Endometrium (tissue), 2 donors: ENCODE data around the gene POLE.

ENCODE experiments used
- FAIRE-seq: peaks from 2 replicates; lab custom pipeline; 2012; peaks lifted over from hg19 to GRCh38; lab: Jason Lieb, UNC
- donor health status: control.
- donor health status: control.

Gene POLE, protein sequence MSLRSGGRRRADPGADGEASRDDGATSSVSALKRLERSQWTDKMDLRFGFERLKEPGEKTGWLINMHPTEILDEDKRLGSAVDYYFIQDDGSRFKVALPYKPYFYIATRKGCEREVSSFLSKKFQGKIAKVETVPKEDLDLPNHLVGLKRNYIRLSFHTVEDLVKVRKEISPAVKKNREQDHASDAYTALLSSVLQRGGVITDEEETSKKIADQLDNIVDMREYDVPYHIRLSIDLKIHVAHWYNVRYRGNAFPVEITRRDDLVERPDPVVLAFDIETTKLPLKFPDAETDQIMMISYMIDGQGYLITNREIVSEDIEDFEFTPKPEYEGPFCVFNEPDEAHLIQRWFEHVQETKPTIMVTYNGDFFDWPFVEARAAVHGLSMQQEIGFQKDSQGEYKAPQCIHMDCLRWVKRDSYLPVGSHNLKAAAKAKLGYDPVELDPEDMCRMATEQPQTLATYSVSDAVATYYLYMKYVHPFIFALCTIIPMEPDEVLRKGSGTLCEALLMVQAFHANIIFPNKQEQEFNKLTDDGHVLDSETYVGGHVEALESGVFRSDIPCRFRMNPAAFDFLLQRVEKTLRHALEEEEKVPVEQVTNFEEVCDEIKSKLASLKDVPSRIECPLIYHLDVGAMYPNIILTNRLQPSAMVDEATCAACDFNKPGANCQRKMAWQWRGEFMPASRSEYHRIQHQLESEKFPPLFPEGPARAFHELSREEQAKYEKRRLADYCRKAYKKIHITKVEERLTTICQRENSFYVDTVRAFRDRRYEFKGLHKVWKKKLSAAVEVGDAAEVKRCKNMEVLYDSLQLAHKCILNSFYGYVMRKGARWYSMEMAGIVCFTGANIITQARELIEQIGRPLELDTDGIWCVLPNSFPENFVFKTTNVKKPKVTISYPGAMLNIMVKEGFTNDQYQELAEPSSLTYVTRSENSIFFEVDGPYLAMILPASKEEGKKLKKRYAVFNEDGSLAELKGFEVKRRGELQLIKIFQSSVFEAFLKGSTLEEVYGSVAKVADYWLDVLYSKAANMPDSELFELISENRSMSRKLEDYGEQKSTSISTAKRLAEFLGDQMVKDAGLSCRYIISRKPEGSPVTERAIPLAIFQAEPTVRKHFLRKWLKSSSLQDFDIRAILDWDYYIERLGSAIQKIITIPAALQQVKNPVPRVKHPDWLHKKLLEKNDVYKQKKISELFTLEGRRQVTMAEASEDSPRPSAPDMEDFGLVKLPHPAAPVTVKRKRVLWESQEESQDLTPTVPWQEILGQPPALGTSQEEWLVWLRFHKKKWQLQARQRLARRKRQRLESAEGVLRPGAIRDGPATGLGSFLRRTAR (N-terminal part only)

GRCh38 chr12:132687211-132688164, at the start of gene POLE, which contains the start of gene PXMP2:
Gene POLE (minus strand): TSS chr12:132687342. CDS start chr12:132687315, 27 bp downstream.
Gene PXMP2 (plus strand): TSS chr12:132687587. CDS start chr12:132687671, 84 bp downstream.
- no peak for FAIRE-seq

DNA sequence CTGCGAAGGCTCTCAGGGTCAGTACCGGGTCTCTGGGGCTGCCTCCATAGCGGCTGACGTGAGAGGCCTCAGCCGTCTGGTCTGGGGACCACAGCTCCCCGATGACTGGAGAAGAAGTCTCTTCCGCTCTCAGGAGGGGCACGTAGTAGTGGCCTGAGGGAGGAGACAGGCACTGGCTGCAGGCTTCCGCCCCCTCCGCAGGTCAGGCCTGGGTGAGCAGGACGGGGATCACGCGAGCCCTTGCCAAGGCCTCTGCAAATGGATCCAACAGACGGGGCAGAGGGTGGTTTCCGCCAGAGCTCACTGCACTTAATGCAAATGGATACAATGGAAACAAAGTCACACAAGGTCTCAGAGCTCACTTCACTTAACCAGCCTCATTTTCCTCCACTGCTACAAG, 49.8 kb upstream of the POLE start:
- FAIRE-seq = no peak

- FAIRE-seq = no peak
Observed at GRCh38 chr12:132736378-132736777, 49.2 kb upstream of the POLE start.

GRCh38 chr12:132735496-132735895, 48.4 kb upstream of the POLE start:
- no peak for FAIRE-seq

- FAIRE-seq = no peak
Observed at GRCh38 chr12:132734206-132734605, 47.1 kb upstream of the POLE start.

- no peak for FAIRE-seq
Observed at GRCh38 chr12:132731574-132731973, 44.4 kb upstream of the POLE start.

DNA sequence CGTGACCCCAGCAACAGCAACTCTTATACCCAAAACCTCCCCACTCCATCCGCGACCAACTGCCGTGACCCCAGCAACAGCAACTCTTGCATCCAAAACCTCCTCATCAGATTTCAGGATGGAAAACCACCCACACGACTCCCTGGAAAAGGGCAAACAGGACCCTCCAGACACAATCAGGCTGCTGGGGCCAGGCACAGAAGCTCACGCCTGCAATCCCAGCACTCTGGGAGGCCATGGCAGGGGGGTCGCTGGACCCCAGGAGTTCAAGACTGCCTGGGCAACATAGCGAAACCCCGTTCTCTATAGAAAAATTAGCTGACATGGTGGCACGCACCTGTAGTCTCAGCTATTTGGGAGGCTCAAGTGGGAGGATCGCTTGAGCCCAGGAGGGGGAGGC, 43.2 kb upstream of the POLE start:
- FAIRE-seq = no peak

- no peak for FAIRE-seq
Observed at GRCh38 chr12:132729541-132730320, 42.6 kb upstream of the POLE start.

- no peak for FAIRE-seq
Observed at GRCh38 chr12:132728502-132728901, 41.4 kb upstream of the POLE start.

DNA sequence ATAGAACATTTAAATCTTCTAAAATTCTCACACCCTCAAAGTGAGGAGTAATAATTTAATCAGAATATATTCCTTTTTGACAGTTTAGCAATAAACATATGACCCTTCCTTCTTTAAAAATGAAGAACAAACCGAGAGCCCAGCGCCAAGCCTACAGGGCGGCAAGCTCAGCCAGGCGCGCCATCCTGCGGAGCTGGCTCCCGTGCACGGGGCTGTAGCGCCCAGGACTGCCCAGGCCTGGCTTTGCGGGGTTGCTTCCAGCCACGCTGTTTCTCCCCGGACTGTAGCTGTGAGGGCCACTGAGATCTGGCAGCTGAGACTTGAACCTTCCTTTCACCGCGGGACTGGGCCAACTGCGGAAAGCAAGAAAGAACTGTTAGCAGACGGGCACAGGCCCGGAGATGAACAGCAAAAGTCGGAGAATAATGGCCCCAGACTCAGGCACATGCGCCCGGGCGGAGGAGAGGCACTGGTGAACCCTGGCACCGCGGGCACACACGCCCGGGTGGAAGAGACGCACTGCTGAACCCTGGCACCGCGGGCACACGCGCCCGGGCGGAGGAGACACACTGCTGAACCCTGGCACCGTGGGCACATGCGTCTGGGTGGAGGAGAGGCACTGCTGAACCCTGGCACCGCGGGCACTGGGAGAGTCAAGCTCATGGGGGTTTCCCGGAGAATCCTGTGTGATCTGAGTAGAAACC, 40.1 kb upstream of the POLE start:
- FAIRE-seq = no peak

- no peak for FAIRE-seq
Observed at GRCh38 chr12:132726386-132726785, 39.2 kb upstream of the POLE start.

- FAIRE-seq = no peak
Observed at GRCh38 chr12:132724506-132725241, 37.5 kb upstream of the POLE start.

DNA sequence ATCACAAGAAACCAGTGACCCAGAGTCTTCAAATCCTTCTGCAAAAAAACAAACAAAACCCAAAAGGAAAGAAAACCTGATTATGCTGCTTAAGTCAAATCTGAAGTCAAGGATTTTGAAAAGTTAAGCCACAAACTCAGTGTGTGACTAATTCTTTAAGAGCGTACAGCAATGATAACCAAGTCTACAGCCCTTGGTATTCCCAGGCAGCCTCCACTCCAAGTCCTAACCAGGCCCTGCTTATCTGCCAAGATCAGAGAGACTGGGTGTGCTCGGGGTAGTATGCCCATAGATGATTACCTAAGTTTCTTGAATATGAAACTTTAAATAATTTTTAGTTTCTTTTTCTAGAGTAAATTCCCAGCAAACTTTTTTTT, 36.6 kb upstream of the POLE start:
- FAIRE-seq = no peak

DNA sequence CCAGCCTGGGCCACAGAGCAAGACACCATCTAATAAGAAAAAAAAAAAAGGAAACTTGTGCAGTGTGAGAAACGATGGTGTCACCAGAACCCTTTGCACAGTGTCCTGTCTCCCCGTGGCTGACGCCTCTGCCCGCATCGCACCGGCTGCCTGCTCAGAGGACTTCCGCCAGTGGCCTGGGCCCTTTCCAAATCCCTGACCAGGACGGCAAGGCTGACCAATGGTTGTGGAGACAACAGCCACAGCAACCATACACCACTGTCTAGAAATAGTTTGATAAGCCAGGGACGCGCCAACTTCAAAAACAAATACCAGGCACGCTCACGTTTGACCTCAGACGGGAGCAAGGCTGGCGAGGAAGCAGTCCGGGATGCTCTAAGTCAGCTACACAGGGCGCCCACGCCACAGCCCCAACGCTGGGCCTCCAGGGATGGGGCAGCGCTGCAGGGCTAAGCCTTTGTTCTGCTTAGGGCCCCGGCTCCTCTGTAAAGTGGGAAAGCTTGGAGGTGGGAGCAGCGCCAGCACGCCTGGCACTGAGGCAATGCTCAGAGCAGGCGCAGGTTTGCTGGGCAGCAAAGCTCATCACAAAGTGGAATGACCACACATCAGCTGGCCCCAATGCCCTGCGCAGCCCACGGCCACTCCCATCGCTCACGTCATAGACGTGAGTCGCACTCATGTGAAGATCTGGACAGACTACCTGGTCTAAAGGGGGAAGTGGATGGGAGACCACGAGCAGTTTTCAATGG, 36.0 kb upstream of the POLE start:
- no peak for FAIRE-seq

GRCh38 chr12:132720606-132721345, 33.6 kb upstream of the POLE start:
- FAIRE-seq = no peak

DNA sequence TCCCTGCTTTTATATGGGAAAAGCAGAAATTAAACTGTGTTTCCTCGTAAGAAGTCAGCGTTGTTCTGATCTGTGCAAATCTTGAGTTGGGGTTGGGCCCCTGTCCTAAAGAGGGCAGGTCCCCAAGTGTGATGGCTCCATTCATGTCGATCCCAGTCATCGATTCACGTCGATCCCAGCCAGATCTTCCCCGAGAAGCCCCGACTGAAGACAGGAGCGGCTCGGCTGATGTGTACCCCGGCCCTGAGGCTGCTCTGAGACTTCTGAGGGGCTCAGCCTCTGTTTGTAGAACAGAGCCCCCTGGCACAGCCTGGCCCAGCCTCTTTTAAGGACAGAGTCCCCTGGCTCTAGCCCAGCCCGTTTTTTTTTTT, 32.8 kb upstream of the POLE start:
- no peak for FAIRE-seq
